RWPE1 (cell line): Measurements from ENCODE around the gene AMBRA1.

Experiments used
- CTCF ChIA-PET: fragments of 350-600 bp; sonication (Branson Sonifier 250); formaldehyde crosslinking; extraction: SDS; loops from one replicate; lab custom pipeline; 2021; lab: Yijun Ruan, JAX
- POLR2A ChIA-PET: fragments of 400-600 bp; formaldehyde crosslinking; extraction: SDS; loops from one replicate; lab custom pipeline; 2020; ENCODE audit warnings: antibody characterized with exemption; ENCODE audit not compliant: low non-redundant PET; lab: Yijun Ruan, JAX
- DNase-seq: peaks from one replicate; pipeline ENCODE4 v3.0.0; 2012; ENCODE audit warnings: low spot score
- H3K27ac ChIP-seq: fragments of 450-650 bp; 2 replicates; pipeline ENCODE4 v1.5.1; 2017
- CTCF ChIP-seq: fragments of 450-650 bp; conservative IDR thresholded peaks from 2 replicates; pipeline ENCODE4 v1.5.1; 2017; ENCODE audit warnings: low read depth, mild to moderate bottlenecking

The AMBRA1 gene

GRCh38 chr11:46369458-46370152, 224.2 kb downstream of the AMBRA1 start:
- CTCF ChIA-PET = interaction anchor here (0.7 kb wide), 1 partner anchor 44 kb away, joined by 3 read pairs; no protein-coding TSS in a partner anchor
- POLR2A ChIA-PET = no interaction called here
- peak; percentile 55 for DNase-seq
- peak; percentile 91 for TF ChIP-seq CTCF
- peak overlapping the region; percentile 85 for H3K27ac ChIP-seq

GRCh38 chr11:46367916-46368267, 225.9 kb downstream of the AMBRA1 start:
- H3K27ac ChIP-seq = peak overlapping the region; percentile 85
- ChIA-PET POLR2A (no interaction called here), CTCF (interaction anchor here (0.7 to 2.1 kb wide), 5 partner anchors 10 to 140 kb away, joined by 3 to 11 read pairs (median 4); partner anchors contain the start of gene CHRM4)
- TF ChIP-seq CTCF = peak; percentile 48; the same call in 1 of the 2 replicates
- DNase-seq = no peak

- POLR2A ChIA-PET = no interaction called here
- CTCF ChIA-PET = interaction anchor here (0.7 to 2.1 kb wide), 5 partner anchors 11 to 141 kb away, joined by 3 to 11 read pairs (median 4); no protein-coding TSS in a partner anchor
- H3K27ac ChIP-seq = peak overlapping the region; percentile 85
- DNase-seq = no peak
- peak; percentile 77 for TF ChIP-seq CTCF
These were observed 226.4 kb downstream of the AMBRA1 start for GRCh38 chr11:46367244-46367915.

- H3K27ac ChIP-seq = peak overlapping the region; percentile 85
- DNase-seq = no peak
- POLR2A ChIA-PET = no interaction called here
- TF ChIP-seq CTCF = no peak
- CTCF ChIA-PET = interaction anchor here (0.5 to 2.1 kb wide), 4 partner anchors 10 to 22 kb away, joined by 3 to 11 read pairs (median 4); partner anchors contain the start of gene DGKZ
These were observed 227.1 kb downstream of the AMBRA1 start for GRCh38 chr11:46366661-46367161.

GRCh38 chr11:46366260-46366659, 227.6 kb downstream of the AMBRA1 start:
- no peak for TF ChIP-seq CTCF
- no peak for DNase-seq
- peak overlapping the region; percentile 85 for H3K27ac ChIP-seq
- POLR2A ChIA-PET = no interaction called here
- CTCF ChIA-PET = interaction anchor here (0.5 to 2.1 kb wide), 5 partner anchors 9 to 127 kb away, joined by 3 to 11 read pairs (median 4); partner anchors contain the start of gene DGKZ

GRCh38 chr11:46364791-46365190, 229.0 kb downstream of the AMBRA1 start:
- no peak for DNase-seq
- CTCF ChIA-PET = interaction anchor here (0.6 to 1.8 kb wide), 5 partner anchors 11 to 198 kb away, joined by 3 to 4 read pairs (median 4); no protein-coding TSS in a partner anchor
- H3K27ac ChIP-seq = peak overlapping the region; percentile 85
- POLR2A ChIA-PET = no interaction called here
- TF ChIP-seq CTCF = no peak
